Stimulated activated CD4-positive, alpha-beta T cell treated with anti-CD3 and anti-CD28 coated beads, Interleukin-12 subunit alpha, Interleukin-12 subunit beta, amount 100 ng/mL, for 4 hours (primary cell): Measurements from ENCODE around the gene ARFIP2.

Experiments used
- DNase-seq: peaks from one replicate; pipeline ENCODE4 v3.0.0-alpha.2; 2020

ARFIP2 gene

DNA sequence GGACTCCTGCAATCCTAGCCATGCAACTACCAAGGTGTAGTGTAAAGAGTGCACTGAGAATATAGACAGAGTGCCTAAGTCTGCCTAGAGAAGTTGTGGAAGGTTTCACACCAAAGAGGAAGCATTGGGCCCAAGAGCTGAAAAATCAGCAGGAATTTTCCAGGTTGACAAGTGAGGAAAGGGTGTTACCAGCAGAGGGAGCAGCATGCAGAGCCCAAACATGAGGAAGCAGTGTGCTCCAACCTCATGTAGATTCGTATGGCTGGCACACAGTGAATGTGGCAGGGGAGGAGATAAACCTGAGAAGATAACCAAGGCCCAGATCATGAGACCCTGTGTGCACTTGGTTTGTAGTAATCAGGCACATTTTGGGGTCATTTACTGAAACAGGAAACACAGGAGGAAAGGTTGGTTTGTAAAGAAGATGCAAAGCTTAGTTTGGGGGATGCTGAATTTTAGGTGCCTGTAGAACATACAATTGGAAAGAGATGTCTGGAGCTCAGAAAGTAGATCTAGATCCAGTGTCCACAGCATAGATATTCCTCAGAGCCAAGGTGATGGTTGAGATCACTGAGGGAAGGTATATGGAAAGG is 42.1 kb downstream of the ARFIP2 start:
- peak; percentile 17 for DNase-seq

DNA sequence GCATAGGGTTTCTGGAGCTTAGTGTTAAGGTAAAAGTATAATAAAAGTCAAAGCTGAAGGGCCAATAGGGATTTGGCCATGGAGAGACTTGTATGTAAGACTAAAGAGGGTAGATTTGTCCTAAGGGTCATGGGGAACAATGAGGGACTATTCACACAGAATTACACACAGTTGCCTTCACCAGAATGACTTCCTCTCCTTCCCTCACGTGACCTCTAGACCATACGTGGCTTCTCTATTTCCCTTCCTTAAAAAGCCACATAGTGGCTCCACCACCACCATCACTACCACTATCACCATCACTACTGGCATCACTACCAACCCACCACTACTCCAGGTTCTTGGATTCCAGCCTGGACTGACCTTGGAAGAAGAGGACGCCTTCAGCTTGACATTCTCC is 43.1 kb downstream of the ARFIP2 start:
- DNase-seq, result no peak

DNA sequence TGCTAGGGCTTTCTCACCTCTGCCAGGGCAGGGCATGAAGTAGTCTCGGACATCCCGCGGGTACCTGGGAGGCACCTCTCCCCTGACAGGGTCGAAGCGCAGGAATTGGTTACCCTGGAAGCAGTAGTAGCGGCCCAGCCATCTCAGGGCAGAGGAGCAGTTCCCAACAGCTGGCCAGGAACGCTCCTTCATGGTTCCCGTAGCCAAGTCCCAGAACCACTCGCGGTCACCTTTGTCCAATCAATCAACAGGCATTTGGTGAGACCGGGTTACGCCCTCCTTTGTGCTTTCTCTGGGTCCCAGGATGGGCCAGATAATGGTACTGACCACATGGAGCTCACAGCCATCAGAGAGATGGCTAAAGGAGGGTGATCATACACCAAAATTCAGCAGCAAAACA is 43.7 kb downstream of the ARFIP2 start:
- DNase-seq, result no peak

DNA sequence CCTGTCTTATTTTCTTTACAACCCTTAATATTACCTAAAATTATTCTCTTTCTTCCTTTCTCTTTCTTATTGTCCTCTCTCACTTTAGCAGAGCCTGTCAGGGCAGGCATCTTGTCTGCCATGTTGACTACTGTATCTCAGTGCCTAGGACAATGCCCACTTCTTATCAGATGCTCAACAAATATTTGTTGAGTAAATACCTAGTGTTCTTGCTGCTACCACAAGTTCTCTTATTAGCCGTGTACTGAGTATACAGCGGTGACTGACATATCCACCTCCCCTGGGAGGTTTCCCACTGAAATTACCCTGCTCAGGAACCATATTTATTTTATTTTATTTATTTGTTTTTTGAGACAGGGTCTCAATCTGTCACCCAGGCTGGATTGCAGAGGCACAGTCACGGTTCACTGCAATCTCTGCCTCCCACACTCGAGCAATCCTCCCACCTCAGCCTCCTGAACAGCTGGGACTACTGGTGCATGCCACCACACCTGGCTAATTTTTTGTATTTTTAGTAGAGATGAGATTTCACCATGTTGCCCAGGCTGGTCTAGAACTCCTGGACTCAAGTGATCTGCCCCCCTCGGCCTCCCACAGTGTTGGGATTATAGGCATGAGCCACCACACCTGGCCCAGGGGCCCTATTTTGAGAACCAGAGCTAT is 47.0 kb downstream of the ARFIP2 start:
- DNase-seq, result no peak

DNA sequence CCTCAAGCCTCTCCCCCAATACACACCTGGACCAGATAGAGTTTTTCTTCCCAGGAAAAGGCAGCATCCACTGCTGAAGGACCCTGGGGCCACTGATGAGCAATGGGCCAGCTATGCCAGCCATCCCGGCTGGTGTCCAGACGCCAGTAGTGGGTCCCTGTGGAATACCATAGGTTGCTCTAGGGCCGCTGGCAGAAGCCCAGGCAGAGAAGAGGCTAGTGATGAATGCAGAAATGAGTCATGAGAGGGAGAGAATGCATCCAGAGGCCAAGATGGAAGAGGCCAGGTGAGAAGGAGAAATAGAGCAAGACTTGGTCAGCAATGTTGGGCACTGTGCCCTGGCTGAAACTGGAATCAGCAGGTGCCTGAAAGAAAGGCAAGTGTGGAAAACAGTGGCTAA is 49.3 kb downstream of the ARFIP2 start:
- DNase-seq, result no peak

DNA sequence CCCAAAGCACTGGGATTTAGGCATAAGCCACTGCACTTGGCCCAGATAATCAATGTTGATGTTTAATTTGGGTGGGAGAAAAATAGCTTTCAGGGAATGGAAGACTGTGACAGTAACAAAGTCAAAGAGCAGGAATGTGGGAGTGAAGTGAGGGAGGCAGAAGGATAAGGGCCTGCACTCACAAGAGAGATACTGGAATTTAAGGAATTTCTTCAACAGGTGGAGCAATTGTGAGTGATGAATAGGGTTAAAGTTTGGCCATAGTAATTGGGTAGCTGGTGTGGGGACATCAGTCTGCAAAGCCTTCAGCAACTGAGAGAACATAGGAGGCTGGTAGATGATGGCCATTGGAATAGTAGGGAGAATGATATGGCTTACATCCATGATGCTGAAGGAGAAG is 53.6 kb downstream of the ARFIP2 start:
- no peak for DNase-seq
